HepG2 (cell line): Measurements from ENCODE around the gene GOLPH3. TPM values are rescaled to one million over a fixed set of nuclear protein-coding genes. Genes with fewer than 3 reads are reported as not detected.

Experiments
- ATAC-seq: fragments of 200-7000 bp; cut with Tn5 transposase; 3 replicates; pipeline ENCODE4 v1.9.1; 2020; ENCODE audit warnings: mild to moderate bottlenecking, moderate library complexity
- BruUV-seq: library from RNA; stranded (reverse); fragments of 400-500 nt; replicated peaks from 2 replicates; lab custom pipeline; 2021; lab: Mats Ljungman, UMichigan
- CTCF ChIA-PET: fragments of 300-600 bp; formaldehyde crosslinking; extraction: SDS; loops from one replicate; lab custom pipeline; 2021; ENCODE audit warnings: low total read pairs, inconsistent platforms, low intra/inter-chr PET ratio; lab: Yijun Ruan, JAX
- POLR2A ChIA-PET: fragments of 350-600 bp; sonication (Branson Sonifier 250); formaldehyde crosslinking; loops from one replicate; lab custom pipeline; 2020; ENCODE audit warnings: antibody characterized with exemption, inconsistent platforms; lab: Yijun Ruan, JAX
- DNase-seq: peaks from one replicate; pipeline ENCODE4 v3.0.0-alpha.2; 2015; ENCODE audit warnings: low spot score
- FAIRE-seq: peaks from 3 replicates; lab custom pipeline; 2011; peaks lifted over from hg19 to GRCh38; lab: Jason Lieb, UNC
- H2AFZ ChIP-seq: one replicate; pipeline ENCODE4 v1.6.1; 2011; ENCODE audit warnings: low read length, inconsistent platforms
- H3K27ac ChIP-seq: fragments of 300-600 bp; 3 replicates; pipeline ENCODE4 v1.8.0; 2011; ENCODE audit warnings: mixed run types, mild to moderate bottlenecking, mixed read lengths, low read length, inconsistent platforms; ENCODE audit not compliant: insufficient read depth; ENCODE audit errors: extremely low read length
- H3K27me3 ChIP-seq, 2 experiments: fragments of 200-600 bp in 1 of 2; 2 replicates in 1 of 2; 3 replicates in 1 of 2; pipeline versions ENCODE4 v1.6.0 to v1.8.0; 2011; ENCODE audit warnings: low read length in 2 of 2, mild to moderate bottlenecking in 2 of 2, moderate library complexity in 2 of 2, inconsistent platforms in 1 of 2; ENCODE audit not compliant: insufficient read depth in 2 of 2, control insufficient read depth in 1 of 2
- H3K36me3 ChIP-seq, 2 experiments: fragments of 200-600 bp in 1 of 2; replicated peaks in 1 of 2; 2 replicates in 1 of 2; 3 replicates in 1 of 2; pipeline versions ENCODE4 v1.5.1 to v1.8.0; 2011; ENCODE audit warnings: low read length in 2 of 2, inconsistent platforms in 1 of 2; ENCODE audit not compliant: insufficient read depth in 2 of 2, control insufficient read depth in 1 of 2
- H3K4me1 ChIP-seq: 2 replicates; pipeline ENCODE4 v1.5.1; 2012; ENCODE audit warnings: low read length, inconsistent platforms; ENCODE audit not compliant: insufficient read depth
- H3K4me2 ChIP-seq: 2 replicates; pipeline ENCODE4 v1.6.0; 2011; ENCODE audit warnings: low read depth, low read length, inconsistent platforms
- H3K4me3 ChIP-seq, 3 experiments: fragments of 200-600 bp in 1 of 3; sonication (generic), shearing (Covaris generic) in 1 of 3; replicated peaks in 1 of 3; 2 replicates each; pipeline ENCODE4 v1.5.1; 2011 to 2016; ENCODE audit warnings: low read length in 3 of 3, inconsistent platforms in 2 of 3, low read depth in 2 of 3, mild to moderate bottlenecking in 2 of 3, control low read depth in 1 of 3, mixed read lengths in 1 of 3; ENCODE audit not compliant: insufficient read depth in 1 of 3
- H3K79me2 ChIP-seq: one replicate; pipeline ENCODE4 v1.6.1; 2011; ENCODE audit warnings: low read length, inconsistent platforms; ENCODE audit not compliant: insufficient read depth
- H3K9ac ChIP-seq: 2 replicates; pipeline ENCODE4 v1.6.0; 2011; ENCODE audit warnings: mild to moderate bottlenecking, low read depth, low read length, inconsistent platforms; ENCODE audit not compliant: insufficient read depth
- H3K9me3 ChIP-seq: 2 replicates; pipeline ENCODE4 v1.5.1; 2012; ENCODE audit warnings: mild to moderate bottlenecking, low read length
- H4K20me1 ChIP-seq: 2 replicates; pipeline ENCODE4 v1.6.0; 2011; ENCODE audit warnings: inconsistent platforms, mild to moderate bottlenecking, low read length, moderate library complexity; ENCODE audit not compliant: insufficient read depth
- CEBPB ChIP-seq: IDR thresholded peaks from 2 replicates; pipeline ENCODE4 v1.6.1; 2011; ENCODE audit warnings: low read depth, low read length, improper control_type of control experiment, borderline replicate concordance
- KDM2A ChIP-seq: sonication (generic); formaldehyde crosslinking; IDR thresholded peaks from 2 replicates; pipeline ENCODE4 v1.4.0; 2020; ENCODE audit warnings: low read depth, missing genetic modification reagents, borderline replicate concordance
- MAX ChIP-seq: IDR thresholded peaks from 2 replicates; pipeline ENCODE4 v1.6.1; 2012; ENCODE audit warnings: inconsistent platforms
- PATZ1 ChIP-seq: sonication (generic); formaldehyde crosslinking; IDR thresholded peaks from 2 replicates; pipeline ENCODE4 v1.4.0; 2020; ENCODE audit warnings: missing genetic modification reagents
- POLR2G ChIP-seq: fragments of 200-400 bp; formaldehyde crosslinking; IDR thresholded peaks from 2 replicates; pipeline ENCODE4 v1.6.1; 2018; ENCODE audit warnings: mild to moderate bottlenecking, low read depth, low read length, moderate library complexity
- SOX5 ChIP-seq: IDR thresholded peaks from 2 replicates; pipeline ENCODE4 v1.6.1; 2016; ENCODE audit warnings: borderline replicate concordance
- SPEN ChIP-seq: sonication (generic); formaldehyde crosslinking; IDR thresholded peaks from 2 replicates; pipeline ENCODE4 v1.5.1; 2020; ENCODE audit warnings: low read depth, mild to moderate bottlenecking, missing genetic modification reagents
- THRA ChIP-seq: sonication (generic); formaldehyde crosslinking; IDR thresholded peaks from 2 replicates; pipeline ENCODE4 v1.4.0; 2020; ENCODE audit warnings: missing genetic modification reagents, borderline replicate concordance
- ZNF574 ChIP-seq: sonication (generic); formaldehyde crosslinking; IDR thresholded peaks from 2 replicates; pipeline ENCODE4 v1.4.0; 2020; ENCODE audit warnings: missing genetic modification reagents
- ZNF737 ChIP-seq: sonication (generic); formaldehyde crosslinking; IDR thresholded peaks from 2 replicates; pipeline ENCODE4 v1.5.0; 2020; ENCODE audit warnings: missing genetic modification reagents, mild to moderate bottlenecking, borderline replicate concordance
- ZNF740 ChIP-seq: sonication (generic); formaldehyde crosslinking; IDR thresholded peaks from 2 replicates; pipeline ENCODE4 v1.4.0; 2020; ENCODE audit warnings: missing genetic modification reagents
- WGBS: methylation state at CpG from one replicate; pipeline ENCODE4 v1.1.6; 2017; ENCODE audit warnings: low lambda C conversion rate; 5-methylcytosine and 5-hydroxymethylcytosine counted together
- in situ Hi-C: cut with HindIII; loops from 2 replicates; pipeline ENCODE4 v1.10.0; 2017; ENCODE audit warnings: low pct_unique_long_range_greater_than_20kb; ENCODE audit not compliant: extremely low pct_ligation_motif_present
- intact Hi-C: fragments of 100-400 bp; cut with micrococcal nuclease; formaldehyde crosslinking; loops from one replicate; pipeline ENCODE4 v1.10.0; 2022; ENCODE audit not compliant: unreplicated experiment
- polyA plus RNA-seq, 8 experiments: library from polyadenylated mRNA; depleted of rRNA in 3 of 8; stranded (reverse) in 7 of 8; unstranded in 1 of 8; fragments of >200 nt; fragmentation: Illumina TruSeq in 4 of 8; extraction: Trizol in 4 of 8; gene quantifications; 2 replicates each; pipeline versions ENCODE4 v1.2.1 to v1.2.3, GENCODE V29; 2011 to 2016; ENCODE audit warnings: low read depth in 4 of 8, missing spikeins in 1 of 8, mixed read lengths in 1 of 8; ENCODE audit not compliant: insufficient read depth in 1 of 8
- total RNA-seq, 5 experiments: library from RNA; depleted of rRNA; stranded (reverse); fragments of >200 nt; fragmentation: Illumina TruSeq; extraction: Trizol; gene quantifications; 2 replicates each; pipeline ENCODE4 v1.2.3, GENCODE V29; 2016; ENCODE audit warnings: low read depth in 1 of 5

Gene GOLPH3
- total and polyA plus RNA-seq, 2 of the 13 experiments (the other 11 are each of a cell fraction or from before 2014, with no cell fraction given) = 59.5 to 84.5 TPM

GRCh38 chr5:32089146-32090000 lies 84.7 kb downstream of the GOLPH3 start:
- ATAC-seq (peak; percentile 47), FAIRE-seq (no peak)
- no peaks in the 10 kb centered on the region for H3K9me3 ChIP-seq
- CTCF ChIA-PET = no interaction called here
- TF ChIP-seq KDM2A (CRISPR knock-in tag) (0 out of 2 replicates have a peak, but pooled peaks have one; percentile 26), ZNF574 (no peak), SPEN (no peak), ZNF740 (CRISPR knock-in tag) (no peak), THRA (no peak), POLR2G (0 out of 2 replicates have a peak, but pooled peaks have one; percentile 16), CEBPB (peak; percentile 10; the same call in 1 of the 2 replicates), ZNF737 (CRISPR knock-in tag) (0 out of 2 replicates have a peak, but pooled peaks have one; percentile 33), MAX (peak; percentile 35; the same call in 1 of the 2 replicates), SOX5 (CRISPR knock-in tag) (no peak), PATZ1 (CRISPR knock-in tag) (0 out of 2 replicates have a peak, but pooled peaks have one; percentile 6)
- TF ChIP-seq, all 625 proteins: peak for 6
- no peak for DNase-seq
- in situ Hi-C loops = no loop called here
- Histone ChIP-seq H3K4me1 (peaks cover 21% of the 10 kb centered on the region), H3K27ac (no peak overlapping the region), H3K9ac (no peak overlapping the region), H4K20me1 (no peaks in the 10 kb centered on the region), H3K27me3 (no peaks in the 10 kb centered on the region), H2AFZ (no peak overlapping the region), H3K4me3 (0 out of 6 replicates have a peak overlapping the region, but pooled peaks of 1 of the 3 experiments have one; percentile 1), H3K4me2 (peak overlapping the region; percentile 34), H3K36me3 (no peaks in the 10 kb centered on the region), H3K79me2 (no peaks in the 10 kb centered on the region)
- POLR2A ChIA-PET = no interaction called here
- BruUV-seq = no TSS peak
- WGBS = 70% methylated on average over 17 of the region's 30 CpGs
- intact Hi-C loops = no loop called here
